HG03175 (cell line): Measurements from ENCODE around the gene UQCRC2.
A peak's percentile ranks its signal among the peaks of the same experiment; 100 is the strongest.
"Not testable (repeated sequence)": the region's sequence is repeated elsewhere in the genome, so short reads cannot be mapped to it uniquely, and the experiment has no call there.

Experiments used
- ATAC-seq: cut with Tn5 transposase; IDR thresholded peaks from one replicate; pipeline ENCODE4 v1.9.1; 2021; ENCODE audit warnings: mild to moderate bottlenecking, moderate library complexity; ENCODE audit not compliant: unreplicated experiment

Gene UQCRC2

GRCh38 chr16:21980032-21980431 lies 26.9 kb downstream of the UQCRC2 start:
- ATAC-seq = no peak

- no peak for ATAC-seq
Measured at GRCh38 chr16:21982108-21982507, 28.9 kb downstream of the UQCRC2 start.

GRCh38 chr16:21984062-21984461 lies 30.9 kb downstream of the UQCRC2 start:
- no peak for ATAC-seq

- ATAC-seq = no peak
Measured at GRCh38 chr16:21985524-21985923, 32.4 kb downstream of the UQCRC2 start.

GRCh38 chr16:21986692-21987246 lies 33.6 kb downstream of the UQCRC2 start:
- ATAC-seq = no peak

GRCh38 chr16:21987498-21987897 lies 34.3 kb downstream of the UQCRC2 start:
- ATAC-seq = no peak

- ATAC-seq = no peak
Measured at GRCh38 chr16:21989133-21989532, 36.0 kb downstream of the UQCRC2 start.

- no peak for ATAC-seq
Measured at GRCh38 chr16:21989751-21990150, 36.6 kb downstream of the UQCRC2 start.

- no peak for ATAC-seq
Measured at GRCh38 chr16:21990381-21990944, 37.3 kb downstream of the UQCRC2 start.

GRCh38 chr16:21991621-21992020 lies 38.5 kb downstream of the UQCRC2 start:
- ATAC-seq = no peak

GRCh38 chr16:21994856-21995465 lies 41.8 kb downstream of the UQCRC2 start:
- no peak for ATAC-seq

GRCh38 chr16:21996923-21997696 lies 43.9 kb downstream of the UQCRC2 start:
- ATAC-seq = no peak

- no peak for ATAC-seq
Measured at GRCh38 chr16:21997697-21998480, 44.7 kb downstream of the UQCRC2 start.

GRCh38 chr16:22001591-22001990 lies 48.4 kb downstream of the UQCRC2 start:
- ATAC-seq = no peak

GRCh38 chr16:22002047-22002446 lies 48.9 kb downstream of the UQCRC2 start:
- not testable (repeated sequence) for ATAC-seq

- no peak for ATAC-seq
Measured at GRCh38 chr16:22003195-22003594, 50.0 kb downstream of the UQCRC2 start.

GRCh38 chr16:22004341-22004740 lies 51.2 kb downstream of the UQCRC2 start:
- ATAC-seq = no peak

GRCh38 chr16:22005746-22006145 lies 52.6 kb downstream of the UQCRC2 start:
- ATAC-seq = no peak

- no peak for ATAC-seq
Measured at GRCh38 chr16:22006636-22007035, 53.5 kb downstream of the UQCRC2 start.

- ATAC-seq = no peak
Measured at GRCh38 chr16:22007159-22007508, 54.0 kb downstream of the UQCRC2 start.

GRCh38 chr16:22007509-22008214 lies 54.5 kb downstream of the UQCRC2 start, which contains the start of gene MOSMO:
TSS of gene MOSMO (plus strand) at chr16:22008111. CDS start at chr16:22008302, 191 bp downstream.
- peak; percentile 66 for ATAC-seq
